HG03175 (cell line): ENCODE results near the gene ZNF385B.
"Not testable (repeated sequence)": the region's sequence is repeated elsewhere in the genome, so short reads cannot be mapped to it uniquely, and the experiment has no call there.

Experiments
- ATAC-seq: cut with Tn5 transposase; IDR thresholded peaks from one replicate; pipeline ENCODE4 v1.9.1; 2021; ENCODE audit warnings: mild to moderate bottlenecking, moderate library complexity; ENCODE audit not compliant: unreplicated experiment

The ZNF385B gene

DNA sequence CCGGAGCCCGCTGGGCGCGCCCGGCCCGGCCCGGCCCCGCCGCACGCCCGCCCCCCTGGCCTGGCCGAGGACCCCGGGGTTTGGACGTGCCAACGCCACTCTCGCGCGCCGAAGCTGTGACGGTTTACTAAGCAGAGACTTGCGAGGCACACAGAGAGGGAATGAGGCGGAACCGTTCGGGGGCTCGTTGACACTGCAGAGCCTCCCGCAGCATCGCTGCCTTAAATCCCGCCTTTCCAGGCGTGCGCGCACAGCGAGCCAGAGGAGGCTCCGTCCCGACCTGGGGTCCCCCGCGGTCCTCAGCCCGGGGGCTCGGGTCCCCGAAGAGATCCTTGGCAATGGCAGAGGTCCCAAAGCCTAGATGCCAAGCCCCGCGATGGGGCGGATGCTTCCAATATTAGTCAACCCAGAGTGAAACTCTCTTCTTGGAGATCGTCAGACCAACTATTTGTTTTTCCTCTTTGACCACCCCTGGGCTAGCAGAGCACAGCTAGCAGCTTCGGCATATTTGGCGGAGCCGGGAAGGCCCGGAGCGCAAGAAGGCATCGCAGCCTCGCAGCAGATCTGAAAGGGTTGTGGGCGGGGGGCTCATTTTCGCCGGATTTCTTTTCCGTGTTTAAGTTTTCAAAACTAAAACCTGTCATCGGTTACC, at the start of gene ZNF385B:
Gene ZNF385B (minus strand): TSS at position 197 of the 652 bp plus-strand sequence.
- peak; percentile 40 for ATAC-seq

- no peak for ATAC-seq
These were observed 49.3 kb upstream of the ZNF385B start for GRCh38 chr2:179910735-179911113.

DNA sequence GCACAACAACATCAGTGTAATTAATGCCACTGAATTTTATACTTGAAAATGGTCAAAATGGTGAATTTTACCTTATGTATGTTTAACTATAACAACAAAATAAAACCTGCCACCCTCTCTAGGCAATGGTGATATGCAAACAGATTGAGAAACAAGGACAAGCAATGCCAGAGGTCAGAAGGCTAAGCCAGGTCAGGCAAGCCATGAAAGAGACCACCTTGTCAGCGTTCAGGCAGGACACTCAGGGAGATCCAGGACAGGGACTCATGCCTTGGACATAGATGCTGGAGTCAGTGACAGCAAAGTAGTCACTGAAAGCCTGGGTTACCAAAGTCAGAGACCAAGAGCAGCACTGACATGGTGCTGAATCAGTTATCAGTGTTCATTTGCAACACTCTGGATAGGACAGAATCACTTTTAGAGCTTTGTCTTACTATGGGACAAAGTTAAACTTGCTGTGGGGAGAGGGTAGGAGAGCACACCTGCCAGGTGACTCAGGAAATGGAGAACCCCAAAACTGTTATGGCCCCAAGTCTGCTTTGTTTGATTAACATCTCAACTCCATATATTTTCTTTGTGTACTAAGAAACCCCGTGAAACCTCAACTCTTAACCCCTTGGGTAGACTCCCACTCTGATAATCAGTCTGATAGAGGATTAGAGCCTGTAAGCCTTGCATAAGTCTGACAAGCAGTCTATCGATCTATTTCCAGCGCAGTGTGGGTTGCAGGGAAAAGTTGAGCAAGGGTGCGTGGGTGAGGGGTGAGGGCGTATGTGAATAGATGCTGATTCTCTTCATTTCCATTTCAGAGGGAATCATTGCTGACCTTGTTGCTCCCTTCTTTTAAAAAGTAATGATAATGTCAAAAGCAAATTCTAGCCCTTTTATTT, 48.7 kb upstream of the ZNF385B start:
- ATAC-seq, result no peak

- no peak for ATAC-seq
These were observed 39.2 kb upstream of the ZNF385B start for GRCh38 chr2:179900655-179901054.

DNA sequence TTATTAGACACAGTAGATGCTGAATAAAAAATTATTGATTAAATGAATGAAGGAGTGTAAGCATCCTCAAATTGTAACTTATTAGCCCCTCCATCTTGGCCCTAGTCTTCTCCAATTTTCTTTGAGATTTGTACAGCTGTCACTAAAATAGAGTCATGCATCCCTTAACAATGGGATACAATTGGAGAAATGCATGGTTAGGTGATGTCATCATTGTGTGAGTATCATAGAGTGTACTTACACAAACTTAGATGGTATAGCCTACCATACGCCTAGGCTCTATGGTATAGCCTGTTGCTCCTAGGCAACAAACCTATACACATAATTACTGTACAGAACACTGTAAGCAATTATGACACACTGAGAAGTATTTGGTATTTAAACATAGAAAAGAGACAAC, 38.3 kb upstream of the ZNF385B start:
- ATAC-seq, result no peak

DNA sequence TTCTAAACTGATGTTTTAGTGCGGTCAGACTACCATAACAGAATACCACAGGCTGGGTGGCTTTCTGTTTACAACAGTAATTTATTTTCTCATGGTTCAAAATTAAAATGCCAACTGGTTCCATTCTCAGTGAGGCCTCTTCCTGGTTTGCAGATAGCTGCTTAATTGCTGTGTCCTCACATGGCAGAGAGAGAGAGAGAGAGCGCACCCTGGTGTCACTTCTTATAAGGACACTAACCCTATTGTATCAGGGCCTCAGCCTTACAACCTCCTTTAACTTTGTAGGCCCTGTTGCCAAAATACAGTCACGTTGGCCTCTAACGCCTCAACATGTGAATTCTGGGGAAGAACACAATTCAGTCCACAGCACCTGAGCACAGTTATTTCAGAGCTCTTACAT, 37.5 kb upstream of the ZNF385B start:
- peak; percentile 90 for ATAC-seq

- no peak for ATAC-seq
These were observed 32.2 kb upstream of the ZNF385B start for GRCh38 chr2:179893616-179894015.

DNA sequence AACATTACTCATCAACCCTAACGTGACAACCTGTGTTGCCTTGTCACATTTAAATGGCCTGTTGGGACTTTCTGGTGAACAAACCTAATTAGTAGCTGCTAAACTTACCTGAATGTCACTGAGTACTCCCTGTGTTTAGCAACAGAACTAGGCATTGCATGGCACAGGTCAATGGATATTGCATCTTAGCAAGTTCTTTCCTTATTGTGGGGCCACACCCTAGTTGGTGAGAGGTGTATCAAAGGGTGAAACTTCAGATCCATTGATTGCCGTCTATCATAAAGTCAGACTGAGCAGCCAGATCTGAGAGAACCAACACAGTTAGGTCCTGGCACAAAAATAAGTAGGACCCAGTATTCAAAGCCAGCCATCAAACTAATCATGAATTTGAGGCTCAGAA, 29.8 kb upstream of the ZNF385B start:
- no peak for ATAC-seq

- no peak for ATAC-seq
These were observed 29.3 kb upstream of the ZNF385B start for GRCh38 chr2:179890666-179891065.

DNA sequence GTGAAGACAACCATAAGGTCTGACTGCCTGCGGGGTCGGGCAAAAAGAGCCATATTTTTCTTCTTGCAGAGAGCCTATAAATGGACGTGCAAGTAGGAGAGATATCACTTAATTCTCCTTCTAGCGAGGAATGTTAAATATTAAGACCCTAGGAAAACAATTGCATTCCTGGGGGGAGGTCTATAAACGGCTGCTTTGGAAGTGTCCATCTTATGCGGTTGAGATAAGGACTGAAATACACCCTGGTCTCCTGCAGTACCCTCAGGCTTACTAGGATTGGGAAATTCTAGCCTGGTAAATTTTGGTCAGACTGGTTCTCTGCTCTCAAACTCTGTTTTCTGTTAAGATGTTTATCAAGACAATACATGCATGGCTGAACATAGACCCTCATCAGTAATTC, 27.2 kb upstream of the ZNF385B start:
- ATAC-seq, result not testable (repeated sequence)

GRCh38 chr2:179884193-179884592, 22.8 kb upstream of the ZNF385B start:
- no peak for ATAC-seq

- no peak for ATAC-seq
These were observed 21.7 kb upstream of the ZNF385B start for GRCh38 chr2:179882851-179883806.

- no peak for ATAC-seq
These were observed 16.4 kb upstream of the ZNF385B start for GRCh38 chr2:179877601-179878364.

GRCh38 chr2:179876266-179876665, 14.9 kb upstream of the ZNF385B start:
- ATAC-seq, result no peak

- ATAC-seq, result no peak
These were observed 14.5 kb upstream of the ZNF385B start for GRCh38 chr2:179875864-179876263.

DNA sequence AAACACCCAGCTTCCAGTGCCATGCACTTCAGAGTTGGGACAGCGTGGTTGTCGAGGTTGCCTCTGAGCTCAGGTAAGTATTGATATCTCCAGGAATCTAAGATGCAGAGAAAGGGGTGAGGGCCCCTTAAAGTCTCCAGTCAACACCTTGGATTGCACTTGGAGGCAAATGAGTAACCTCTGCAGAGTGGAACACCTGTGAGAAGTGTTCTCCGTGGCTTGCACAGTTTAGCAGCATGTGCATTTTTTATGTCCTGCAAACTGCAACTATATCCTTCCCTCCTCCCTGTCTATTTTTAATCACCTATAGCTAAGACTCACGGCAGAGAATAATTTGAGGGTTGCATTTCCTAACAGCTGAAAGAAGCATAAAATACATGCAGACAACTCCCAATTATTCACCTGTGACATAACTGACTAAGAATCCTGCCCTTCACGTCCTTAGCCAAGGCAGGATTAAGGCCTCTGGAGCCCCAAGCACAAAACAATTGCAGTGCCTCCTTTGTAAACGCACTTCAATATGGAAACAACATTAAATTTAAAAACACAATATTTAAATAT, 1.6 kb upstream of the ZNF385B start:
- no peak for ATAC-seq

- ATAC-seq, result peak; percentile 49
These were observed 391 bp downstream of the ZNF385B start for GRCh38 chr2:179861027-179861415.

DNA sequence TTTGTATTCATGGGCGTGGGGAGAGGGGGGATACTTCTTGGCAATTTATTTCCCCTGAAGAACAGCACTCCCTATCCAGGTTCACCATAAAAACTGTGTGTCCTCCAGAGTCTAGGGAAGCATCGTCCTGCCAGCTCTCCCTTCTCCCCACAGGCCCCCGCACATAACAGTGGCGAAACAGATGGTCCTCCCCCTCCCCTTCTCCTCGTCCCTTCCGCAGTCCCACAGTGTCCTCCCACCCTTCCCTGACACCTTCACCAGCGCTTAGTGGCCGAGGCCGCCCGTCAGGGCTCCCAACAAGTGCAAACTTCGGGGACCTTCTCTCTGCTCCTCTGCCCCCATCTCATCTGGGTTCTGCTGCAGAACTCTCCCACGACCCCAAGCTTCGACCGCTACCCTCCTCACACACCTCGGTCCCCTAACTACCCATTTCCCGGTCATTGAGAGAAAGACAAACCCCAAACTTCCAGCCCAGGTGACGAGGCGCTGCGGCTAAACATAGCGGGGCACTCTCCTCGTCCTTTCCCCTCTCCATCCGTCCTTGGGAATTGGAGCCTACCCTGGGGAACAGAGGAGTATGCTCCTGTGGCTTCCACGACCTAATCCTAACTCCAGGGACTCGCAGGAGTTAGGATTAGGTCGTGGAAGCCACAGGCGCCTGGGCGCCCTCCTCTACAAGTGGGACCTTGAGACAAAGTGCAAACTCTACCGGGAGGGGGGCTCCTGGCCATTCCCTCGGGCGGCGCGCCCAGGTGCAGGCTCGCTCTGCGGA, 971 bp downstream of the ZNF385B start:
- ATAC-seq, result no peak

DNA sequence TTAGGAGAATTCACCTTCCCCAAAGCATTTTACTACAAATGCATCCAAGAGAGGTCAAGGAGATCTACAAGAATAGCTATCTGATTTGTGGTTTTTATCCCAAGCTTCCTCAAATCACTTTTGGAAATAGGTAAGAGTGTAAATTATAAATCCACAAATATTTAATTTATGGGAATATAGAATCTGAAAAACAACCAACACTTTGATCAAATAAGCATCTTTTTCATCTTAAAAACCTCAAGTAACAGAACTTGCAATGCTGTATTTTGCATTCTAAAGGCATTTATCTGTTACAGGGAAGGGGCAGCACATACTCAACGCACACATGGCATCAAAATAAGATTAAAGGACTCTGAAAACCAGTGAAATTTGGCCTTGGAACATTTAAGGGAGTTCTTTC, 1.9 kb downstream of the ZNF385B start:
- no peak for ATAC-seq
